Effector memory CD4-positive, alpha-beta T cell (primary cell): ENCODE measurements around the gene SH3GLB2.

ENCODE experiments used
- DNase-seq, 3 donors: peaks; one replicate each; pipeline ENCODE4 v3.0.0-alpha.2; 2020
- H3K27ac ChIP-seq: 2 replicates; pipeline ENCODE4 v1.7.0; 2013; ENCODE audit warnings: mild to moderate bottlenecking, low read length, moderate library complexity; ENCODE audit not compliant: insufficient read depth, poor library complexity, severe bottlenecking
- H3K27me3 ChIP-seq: replicated peaks from 2 replicates; pipeline ENCODE4 v1.7.0; 2013; ENCODE audit warnings: mild to moderate bottlenecking, low read length; ENCODE audit not compliant: insufficient read depth, control insufficient read depth, poor library complexity, severe bottlenecking
- H3K36me3 ChIP-seq: 2 replicates; pipeline ENCODE4 v1.7.0; 2013; ENCODE audit warnings: mild to moderate bottlenecking, low read length, moderate library complexity; ENCODE audit not compliant: control insufficient read depth, insufficient read depth
- H3K4me1 ChIP-seq: 2 replicates; pipeline ENCODE4 v1.7.0; 2013; ENCODE audit warnings: low read length, mild to moderate bottlenecking; ENCODE audit not compliant: control insufficient read depth, insufficient read depth, poor library complexity, severe bottlenecking
- H3K4me3 ChIP-seq: 2 replicates; pipeline ENCODE4 v1.7.0; 2013; ENCODE audit warnings: low read length, low read depth, mild to moderate bottlenecking; ENCODE audit not compliant: insufficient read depth, poor library complexity, severe bottlenecking
- H3K9me3 ChIP-seq: 2 replicates; pipeline ENCODE4 v1.7.0; 2013; ENCODE audit warnings: mild to moderate bottlenecking, low read length, moderate library complexity; ENCODE audit not compliant: control insufficient read depth

SH3GLB2 gene

GRCh38 chr9:129002992-129003391, 25.1 kb downstream of the SH3GLB2 start:
- peaks cover 79% of the 10 kb centered on the region for H3K36me3 ChIP-seq

GRCh38 chr9:129001504-129002325, 26.4 kb downstream of the SH3GLB2 start:
- Histone ChIP-seq H3K27ac (no peak overlapping the region), H3K4me3 (no peak overlapping the region), H3K4me1 (no peaks in the 10 kb centered on the region), H3K9me3 (no peaks in the 10 kb centered on the region), H3K27me3 (no peaks in the 10 kb centered on the region), H3K36me3 (peaks cover 78% of the 10 kb centered on the region)
- no peak for DNase-seq

More at GRCh38 chr9:129002992-129003391, 25.1 kb downstream of the SH3GLB2 start:
- Histone ChIP-seq H3K27me3 (no peaks in the 10 kb centered on the region), H3K4me1 (no peaks in the 10 kb centered on the region), H3K27ac (no peak overlapping the region), H3K9me3 (no peaks in the 10 kb centered on the region), H3K4me3 (no peak overlapping the region)
- no peak for DNase-seq

GRCh38 chr9:128999581-129000206, 28.4 kb downstream of the SH3GLB2 start:
- no peak for DNase-seq
- Histone ChIP-seq H3K27me3 (no peaks in the 10 kb centered on the region), H3K27ac (no peak overlapping the region), H3K4me3 (no peak overlapping the region), H3K36me3 (peaks cover 73% of the 10 kb centered on the region), H3K9me3 (no peaks in the 10 kb centered on the region), H3K4me1 (no peaks in the 10 kb centered on the region)

GRCh38 chr9:128998462-128998861, 29.7 kb downstream of the SH3GLB2 start:
- peaks cover 84% of the 10 kb centered on the region for H3K36me3 ChIP-seq
- no peaks in the 10 kb centered on the region for H3K9me3 ChIP-seq
- no peak overlapping the region for H3K27ac ChIP-seq
- H3K4me3 ChIP-seq = no peak overlapping the region
- H3K4me1 ChIP-seq = no peaks in the 10 kb centered on the region
- no peak for DNase-seq
- H3K27me3 ChIP-seq = no peaks in the 10 kb centered on the region

GRCh38 chr9:128995791-128996190, 32.3 kb downstream of the SH3GLB2 start:
- DNase-seq = no peak
- Histone ChIP-seq H3K36me3 (peaks cover 76% of the 10 kb centered on the region), H3K27ac (no peak overlapping the region), H3K4me3 (no peak overlapping the region), H3K4me1 (no peaks in the 10 kb centered on the region), H3K27me3 (no peaks in the 10 kb centered on the region), H3K9me3 (no peaks in the 10 kb centered on the region)

- Histone ChIP-seq H3K27me3 (no peaks in the 10 kb centered on the region), H3K9me3 (no peaks in the 10 kb centered on the region), H3K4me1 (no peaks in the 10 kb centered on the region), H3K27ac (no peak overlapping the region), H3K36me3 (peaks cover 71% of the 10 kb centered on the region), H3K4me3 (no peak overlapping the region)
- no peak for DNase-seq
Measured at GRCh38 chr9:128992995-128993394, 35.1 kb downstream of the SH3GLB2 start.

- Histone ChIP-seq H3K27me3 (no peaks in the 10 kb centered on the region), H3K4me1 (no peaks in the 10 kb centered on the region), H3K4me3 (no peak overlapping the region), H3K9me3 (no peaks in the 10 kb centered on the region), H3K36me3 (peaks cover 67% of the 10 kb centered on the region), H3K27ac (no peak overlapping the region)
- DNase-seq = no peak
Measured at GRCh38 chr9:128987805-128988204, 40.3 kb downstream of the SH3GLB2 start.

- Histone ChIP-seq H3K4me1 (no peaks in the 10 kb centered on the region), H3K4me3 (no peak overlapping the region), H3K27me3 (no peaks in the 10 kb centered on the region), H3K36me3 (peaks cover 69% of the 10 kb centered on the region), H3K9me3 (no peaks in the 10 kb centered on the region), H3K27ac (no peak overlapping the region)
- DNase-seq = no peak
Measured at GRCh38 chr9:128986671-128987070, 41.5 kb downstream of the SH3GLB2 start.

- no peak overlapping the region for H3K27ac ChIP-seq
- H3K4me1 ChIP-seq = no peaks in the 10 kb centered on the region
- H3K27me3 ChIP-seq = no peaks in the 10 kb centered on the region
- DNase-seq = no peak
- no peak overlapping the region for H3K4me3 ChIP-seq
- H3K36me3 ChIP-seq = peaks cover 83% of the 10 kb centered on the region
- no peaks in the 10 kb centered on the region for H3K9me3 ChIP-seq
Measured at GRCh38 chr9:128983536-128983935, 44.6 kb downstream of the SH3GLB2 start.

- no peaks in the 10 kb centered on the region for H3K4me1 ChIP-seq
- peaks cover 71% of the 10 kb centered on the region for H3K36me3 ChIP-seq
- no peaks in the 10 kb centered on the region for H3K27me3 ChIP-seq
- no peak for DNase-seq
- H3K4me3 ChIP-seq = no peak overlapping the region
- no peaks in the 10 kb centered on the region for H3K9me3 ChIP-seq
- H3K27ac ChIP-seq = no peak overlapping the region
Measured at GRCh38 chr9:128979111-128979510, 49.0 kb downstream of the SH3GLB2 start.
